Measurements from ENCODE around the gene ALDH1L1.

GRCh38 chr3:126087552-126088175 is 92.7 kb downstream of the ALDH1L1 start:
- TF ChIP-seq CTCF (conservative IDR thresholded peaks at IDR 0.05) = no peak
- TF ChIP-seq EZH2 (IDR thresholded peaks at IDR 0.05; ENCODE audit: low read depth) = no peak
